ENCODE results near the gene MRPS5. TPM values are rescaled to one million over a fixed set of nuclear protein-coding genes. Genes with fewer than 3 reads are reported as not detected.

MRPS5 gene
- total RNA-seq, 2 donors from 2014 or later = 57.9 to 59.0 TPM

GRCh38 chr2:95049961-95050360, 71.6 kb downstream of the MRPS5 start:
- Histone ChIP-seq H3K27me3 (ENCODE audit: control insufficient read depth, insufficient read depth, low read length, poor library complexity, severe bottlenecking) (peaks cover 6% of the 10 kb centered on the region), H3K4me3 (ENCODE audit: low read length) (no peak overlapping the region), H3K9me3 (ENCODE audit: control insufficient read depth, low read length) (no peaks in the 10 kb centered on the region), H3K36me3 (ENCODE audit: control insufficient read depth, insufficient read depth, low read length) (no peaks in the 10 kb centered on the region), H3K4me1 (ENCODE audit: control insufficient read depth, insufficient read depth, low read length) (no peaks in the 10 kb centered on the region), H3K9ac (ENCODE audit: extremely low read depth, low read length, poor library complexity, severe bottlenecking) (no peak overlapping the region), H3K27ac (ENCODE audit: low read depth, low read length) (no peak overlapping the region)
- Mint-ChIP-seq H3K4me1 (peaks cover 2% of the 10 kb centered on the region), H3K27ac (no peak overlapping the region), H3K4me3 (no peak overlapping the region), H3K36me3 (ENCODE audit: low read depth) (no peaks in the 10 kb centered on the region), H3K27me3 (ENCODE audit: insufficient read depth) (peaks cover 12% of the 10 kb centered on the region), H3K9me3 (no peaks in the 10 kb centered on the region)
- TF ChIP-seq, protein P1, sequence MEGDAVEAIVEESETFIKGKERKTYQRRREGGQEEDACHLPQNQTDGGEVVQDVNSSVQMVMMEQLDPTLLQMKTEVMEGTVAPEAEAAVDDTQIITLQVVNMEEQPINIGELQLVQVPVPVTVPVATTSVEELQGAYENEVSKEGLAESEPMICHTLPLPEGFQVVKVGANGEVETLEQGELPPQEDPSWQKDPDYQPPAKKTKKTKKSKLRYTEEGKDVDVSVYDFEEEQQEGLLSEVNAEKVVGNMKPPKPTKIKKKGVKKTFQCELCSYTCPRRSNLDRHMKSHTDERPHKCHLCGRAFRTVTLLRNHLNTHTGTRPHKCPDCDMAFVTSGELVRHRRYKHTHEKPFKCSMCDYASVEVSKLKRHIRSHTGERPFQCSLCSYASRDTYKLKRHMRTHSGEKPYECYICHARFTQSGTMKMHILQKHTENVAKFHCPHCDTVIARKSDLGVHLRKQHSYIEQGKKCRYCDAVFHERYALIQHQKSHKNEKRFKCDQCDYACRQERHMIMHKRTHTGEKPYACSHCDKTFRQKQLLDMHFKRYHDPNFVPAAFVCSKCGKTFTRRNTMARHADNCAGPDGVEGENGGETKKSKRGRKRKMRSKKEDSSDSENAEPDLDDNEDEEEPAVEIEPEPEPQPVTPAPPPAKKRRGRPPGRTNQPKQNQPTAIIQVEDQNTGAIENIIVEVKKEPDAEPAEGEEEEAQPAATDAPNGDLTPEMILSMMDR (conservative IDR thresholded peaks at IDR 0.05) = no peak
- DNase-seq = no peak
- WGBS, 2 experiments (ENCODE audit: insufficient coverage in 1 of 2, insufficient read length in 1 of 2) = 91 to 92% methylated on average over 2 to 6 of the region's 6 CpGs

- DNase-seq = no peak
- Histone ChIP-seq H3K36me3 (ENCODE audit: control insufficient read depth, insufficient read depth, low read length) (no peaks in the 10 kb centered on the region), H3K27ac (ENCODE audit: low read depth, low read length) (no peak overlapping the region), H3K9me3 (ENCODE audit: control insufficient read depth, low read length) (no peaks in the 10 kb centered on the region), H3K27me3 (ENCODE audit: control insufficient read depth, insufficient read depth, low read length, poor library complexity, severe bottlenecking) (peaks cover 6% of the 10 kb centered on the region), H3K4me3 (ENCODE audit: low read length) (no peak overlapping the region), H3K4me1 (ENCODE audit: control insufficient read depth, insufficient read depth, low read length) (no peaks in the 10 kb centered on the region), H3K9ac (ENCODE audit: extremely low read depth, low read length, poor library complexity, severe bottlenecking) (no peak overlapping the region)
- no peaks in the 10 kb centered on the region for H3K9me3 Mint-ChIP-seq
- TF ChIP-seq, protein P1 (conservative IDR thresholded peaks at IDR 0.05) = no peak
- no peak overlapping the region for H3K4me3 Mint-ChIP-seq
- peaks cover 11% of the 10 kb centered on the region for H3K27me3 Mint-ChIP-seq (ENCODE audit: insufficient read depth)
- H3K36me3 Mint-ChIP-seq (ENCODE audit: low read depth) = no peaks in the 10 kb centered on the region
- no peak overlapping the region for H3K27ac Mint-ChIP-seq
- H3K4me1 Mint-ChIP-seq = peaks cover 2% of the 10 kb centered on the region
- 93 to 100% methylated on average over 3 to 10 of the region's 10 CpGs for WGBS, 2 experiments (ENCODE audit: insufficient coverage in 1 of 2, insufficient read length in 1 of 2)
Measured at GRCh38 chr2:95049683-95049955, 72.0 kb downstream of the MRPS5 start.

DNA sequence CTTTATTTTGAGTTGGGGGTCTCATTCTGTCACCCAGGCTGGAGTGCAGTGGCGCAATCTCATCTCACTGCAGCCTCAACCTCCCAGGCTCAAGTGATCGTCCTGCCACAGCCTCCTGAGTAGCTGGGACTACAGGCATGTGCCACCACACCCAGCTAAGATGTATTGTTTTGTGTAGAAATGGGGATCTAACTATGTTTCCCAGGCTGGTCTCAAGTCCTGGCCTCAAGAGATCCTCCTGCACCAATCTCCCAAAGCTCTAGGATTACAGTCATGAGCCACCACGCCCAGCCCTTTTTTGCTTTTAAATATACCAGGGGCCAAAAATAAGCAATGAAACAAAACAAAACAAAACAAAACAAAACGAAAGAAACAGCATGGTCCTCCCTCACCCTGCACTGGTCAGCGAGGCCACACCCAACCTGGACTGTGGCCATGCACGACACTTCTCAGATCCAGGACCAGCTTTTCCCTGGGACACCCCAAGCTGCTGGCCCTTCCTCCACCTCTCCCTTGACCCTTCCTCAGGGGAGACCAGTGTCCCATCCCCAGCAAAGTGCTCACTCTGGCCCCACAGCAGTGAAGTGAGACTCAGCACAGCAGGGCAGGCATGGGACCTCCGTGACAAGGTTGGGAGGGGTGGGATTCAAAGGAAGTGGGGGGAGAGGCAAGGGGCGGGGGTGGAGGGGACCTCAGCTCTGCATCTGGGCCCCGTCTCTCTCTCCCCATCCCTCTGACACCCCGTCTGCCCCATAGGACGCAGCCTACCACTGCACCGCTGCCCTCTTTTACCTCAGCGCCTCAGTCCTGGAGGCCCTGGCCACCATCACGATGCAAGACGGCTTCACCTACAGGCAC, 72.6 kb downstream of the MRPS5 start:
- Mint-ChIP-seq H3K27me3 (ENCODE audit: insufficient read depth) (peaks cover 8% of the 10 kb centered on the region), H3K36me3 (ENCODE audit: low read depth) (no peaks in the 10 kb centered on the region), H3K4me1 (peaks cover 2% of the 10 kb centered on the region), H3K4me3 (no peak overlapping the region), H3K9me3 (no peaks in the 10 kb centered on the region), H3K27ac (no peak overlapping the region)
- no peaks in the 10 kb centered on the region for H3K9me3 ChIP-seq (ENCODE audit: control insufficient read depth, low read length)
- TF ChIP-seq, protein P1 (conservative IDR thresholded peaks at IDR 0.05) = no peak
- H3K4me1 ChIP-seq (ENCODE audit: control insufficient read depth, insufficient read depth, low read length) = no peaks in the 10 kb centered on the region
- no peak overlapping the region for H3K27ac ChIP-seq (ENCODE audit: low read depth, low read length)
- H3K36me3 ChIP-seq (ENCODE audit: control insufficient read depth, insufficient read depth, low read length) = no peaks in the 10 kb centered on the region
- WGBS, 2 experiments (ENCODE audit: insufficient coverage in 1 of 2, insufficient read length in 1 of 2) = 83 to 84% methylated on average over 2 to 15 of the region's 15 CpGs
- peaks cover 2% of the 10 kb centered on the region for H3K27me3 ChIP-seq (ENCODE audit: control insufficient read depth, insufficient read depth, low read length, poor library complexity, severe bottlenecking)
- no peak overlapping the region for H3K9ac ChIP-seq (ENCODE audit: extremely low read depth, low read length, poor library complexity, severe bottlenecking)
- no peak overlapping the region for H3K4me3 ChIP-seq (ENCODE audit: low read length)
- DNase-seq = no peak

All from endodermal cell (in vitro differentiated cells).